ENCODE measurements around the gene ESYT2. TPM values are rescaled to one million over a fixed set of nuclear protein-coding genes. Genes with fewer than 3 reads are reported as not detected.

The ESYT2 gene
- total RNA-seq, 6 experiments from 2014 or later: 46.1 to 57.8 (median 52.5) TPM

- no peak overlapping the region for H3K4me3 Mint-ChIP-seq
- peaks cover 30% of the 10 kb centered on the region for H3K4me1 Mint-ChIP-seq (ENCODE audit: low read depth)
- no peaks in the 10 kb centered on the region for H3K9me3 Mint-ChIP-seq
- 0 out of 2 replicates have a peak, but pooled peaks cover 5% of the 10 kb centered on the region for H3K36me3 Mint-ChIP-seq (ENCODE audit: low read depth)
- TF ChIP-seq, protein P1, sequence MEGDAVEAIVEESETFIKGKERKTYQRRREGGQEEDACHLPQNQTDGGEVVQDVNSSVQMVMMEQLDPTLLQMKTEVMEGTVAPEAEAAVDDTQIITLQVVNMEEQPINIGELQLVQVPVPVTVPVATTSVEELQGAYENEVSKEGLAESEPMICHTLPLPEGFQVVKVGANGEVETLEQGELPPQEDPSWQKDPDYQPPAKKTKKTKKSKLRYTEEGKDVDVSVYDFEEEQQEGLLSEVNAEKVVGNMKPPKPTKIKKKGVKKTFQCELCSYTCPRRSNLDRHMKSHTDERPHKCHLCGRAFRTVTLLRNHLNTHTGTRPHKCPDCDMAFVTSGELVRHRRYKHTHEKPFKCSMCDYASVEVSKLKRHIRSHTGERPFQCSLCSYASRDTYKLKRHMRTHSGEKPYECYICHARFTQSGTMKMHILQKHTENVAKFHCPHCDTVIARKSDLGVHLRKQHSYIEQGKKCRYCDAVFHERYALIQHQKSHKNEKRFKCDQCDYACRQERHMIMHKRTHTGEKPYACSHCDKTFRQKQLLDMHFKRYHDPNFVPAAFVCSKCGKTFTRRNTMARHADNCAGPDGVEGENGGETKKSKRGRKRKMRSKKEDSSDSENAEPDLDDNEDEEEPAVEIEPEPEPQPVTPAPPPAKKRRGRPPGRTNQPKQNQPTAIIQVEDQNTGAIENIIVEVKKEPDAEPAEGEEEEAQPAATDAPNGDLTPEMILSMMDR (IDR thresholded peaks at IDR 0.05): no peak
- no peaks in the 10 kb centered on the region; the same call in 1 of the 2 replicates for H3K27me3 Mint-ChIP-seq (ENCODE audit: insufficient read depth)
- H3K27ac Mint-ChIP-seq: peak overlapping the region; percentile 24; the same call in 1 of the 2 replicates
- DNase-seq: no peak
Measured at GRCh38 chr7:158779061-158780000, 50.0 kb downstream of the ESYT2 start.

GRCh38 chr7:158778471-158778870 is 50.8 kb downstream of the ESYT2 start:
- H3K4me1 Mint-ChIP-seq (ENCODE audit: low read depth): peaks cover 30% of the 10 kb centered on the region
- DNase-seq: peak; percentile 47
- H3K9me3 Mint-ChIP-seq: no peaks in the 10 kb centered on the region
- no peaks in the 10 kb centered on the region for H3K27me3 Mint-ChIP-seq (ENCODE audit: insufficient read depth)
- H3K36me3 Mint-ChIP-seq (ENCODE audit: low read depth): 0 out of 2 replicates have a peak, but pooled peaks cover 5% of the 10 kb centered on the region
- H3K27ac Mint-ChIP-seq: peak overlapping the region; percentile 24; the same call in 1 of the 2 replicates
- H3K4me3 Mint-ChIP-seq: no peak overlapping the region
- TF ChIP-seq, protein P1 (IDR thresholded peaks at IDR 0.05): no peak

- 0 out of 2 replicates have a peak, but pooled peaks cover 12% of the 10 kb centered on the region for H3K36me3 Mint-ChIP-seq (ENCODE audit: low read depth)
- H3K4me3 Mint-ChIP-seq: no peak overlapping the region
- no peak for DNase-seq
- TF ChIP-seq, protein P1 (IDR thresholded peaks at IDR 0.05): no peak
- H3K9me3 Mint-ChIP-seq: no peaks in the 10 kb centered on the region
- no peak overlapping the region for H3K27ac Mint-ChIP-seq
- H3K27me3 Mint-ChIP-seq (ENCODE audit: insufficient read depth): no peaks in the 10 kb centered on the region
- peaks cover 30% of the 10 kb centered on the region for H3K4me1 Mint-ChIP-seq (ENCODE audit: low read depth)
Measured at GRCh38 chr7:158777793-158778192, 51.5 kb downstream of the ESYT2 start.

GRCh38 chr7:158776474-158776873 is 52.8 kb downstream of the ESYT2 start:
- no peaks in the 10 kb centered on the region for H3K27me3 Mint-ChIP-seq (ENCODE audit: insufficient read depth)
- H3K4me1 Mint-ChIP-seq (ENCODE audit: low read depth): peaks cover 30% of the 10 kb centered on the region
- no peak overlapping the region for H3K27ac Mint-ChIP-seq
- 0 out of 2 replicates have a peak, but pooled peaks cover 14% of the 10 kb centered on the region for H3K36me3 Mint-ChIP-seq (ENCODE audit: low read depth)
- TF ChIP-seq, protein P1 (IDR thresholded peaks at IDR 0.05): no peak
- no peak overlapping the region for H3K4me3 Mint-ChIP-seq
- H3K9me3 Mint-ChIP-seq: no peaks in the 10 kb centered on the region
- DNase-seq: no peak

- no peak overlapping the region for H3K4me3 Mint-ChIP-seq
- TF ChIP-seq, protein P1 (IDR thresholded peaks at IDR 0.05): no peak
Measured at GRCh38 chr7:158774952-158775351, 54.4 kb downstream of the ESYT2 start.

More at GRCh38 chr7:158774952-158775351, 54.4 kb downstream of the ESYT2 start:
- H3K9me3 Mint-ChIP-seq: no peaks in the 10 kb centered on the region
- DNase-seq: no peak
- peak overlapping the region; percentile 5; the same call in 1 of the 2 replicates for H3K27ac Mint-ChIP-seq
- no peaks in the 10 kb centered on the region for H3K27me3 Mint-ChIP-seq (ENCODE audit: insufficient read depth)
- 0 out of 2 replicates have a peak, but pooled peaks cover 14% of the 10 kb centered on the region for H3K36me3 Mint-ChIP-seq (ENCODE audit: low read depth)
- peaks cover 30% of the 10 kb centered on the region for H3K4me1 Mint-ChIP-seq (ENCODE audit: low read depth)

Data from HFFc6 (cell line).